ENCODE results near the gene AGPAT3.

Gene AGPAT3

DNA sequence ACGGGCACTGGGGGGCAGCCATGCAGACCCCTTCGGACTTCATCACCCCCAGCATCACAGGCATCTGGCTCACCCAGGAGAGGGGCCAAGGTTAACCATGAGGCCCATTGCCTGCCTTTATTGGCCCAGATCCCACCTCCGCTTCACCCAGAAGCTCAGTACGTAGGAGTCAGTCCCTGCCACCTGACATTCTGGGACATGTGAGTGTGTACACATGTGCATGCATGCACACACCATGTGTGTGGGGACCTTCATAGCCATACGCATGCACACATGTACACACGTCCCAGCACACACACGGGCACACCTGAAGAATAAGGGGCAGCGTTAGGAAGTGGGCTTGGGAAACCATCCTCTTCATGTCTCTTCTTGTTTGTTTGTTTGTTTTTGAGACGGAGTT is 123.0 kb downstream of the AGPAT3 start:
- in situ Hi-C loops (cut with MboI; ENCODE audit: low sequenced_read_pairs), result no loop called here

DNA sequence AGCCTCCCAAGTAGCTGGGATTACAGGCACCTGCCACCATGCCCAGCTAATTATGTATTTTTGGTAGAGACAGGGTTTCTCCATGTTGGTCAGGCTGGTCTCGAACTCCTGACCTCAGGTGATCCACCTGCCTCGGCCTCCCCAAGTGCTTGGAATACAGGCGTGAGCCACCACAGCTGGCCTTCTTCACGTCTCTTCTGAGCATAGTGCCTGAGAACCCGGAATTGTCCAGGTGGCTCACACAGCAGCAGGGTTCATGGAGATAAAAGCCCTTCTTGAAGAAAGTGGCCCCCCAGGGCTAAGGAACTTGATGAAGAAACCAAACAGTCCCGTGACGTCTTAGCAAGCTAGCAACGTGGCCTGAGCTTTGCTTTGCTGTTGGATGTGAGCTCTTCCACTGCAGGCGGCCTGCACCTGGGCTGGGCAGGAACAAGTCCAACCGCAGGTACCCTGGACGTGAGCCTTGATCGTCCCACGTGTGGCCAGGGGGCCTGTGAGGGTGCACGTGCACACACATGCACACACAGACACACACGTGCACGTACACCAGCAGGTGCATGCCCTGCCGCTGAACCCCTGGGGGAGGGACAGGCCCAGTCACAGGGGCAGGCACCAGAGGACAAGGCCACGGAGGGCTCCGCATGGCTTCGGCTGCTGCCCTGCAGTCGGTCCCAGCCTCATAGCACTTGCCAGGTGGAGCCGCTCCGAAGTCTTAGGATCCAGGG is 123.6 kb downstream of the AGPAT3 start:
- in situ Hi-C loops (cut with MboI; ENCODE audit: low sequenced_read_pairs), result no loop called here

DNA sequence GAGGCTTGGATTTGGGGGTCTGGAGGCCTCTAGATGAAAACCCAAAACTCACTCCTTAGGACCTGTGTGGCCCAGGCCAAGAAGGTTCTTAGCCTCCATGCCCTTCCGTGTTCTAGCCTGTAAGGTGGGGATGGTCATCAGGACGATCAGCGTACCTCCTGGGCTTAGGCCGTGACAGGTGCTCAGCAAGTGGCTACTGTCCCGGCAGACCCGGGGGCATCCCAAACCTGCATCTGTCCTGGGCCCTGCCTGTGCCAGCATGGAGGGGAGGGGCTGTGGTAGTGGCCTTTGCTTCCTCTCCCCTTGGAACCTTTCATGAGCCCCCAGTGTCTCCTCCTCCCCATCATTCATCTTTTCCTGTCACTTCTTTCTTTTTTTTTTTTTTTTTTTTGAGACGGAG is 124.4 kb downstream of the AGPAT3 start:
- in situ Hi-C loops (cut with MboI; ENCODE audit: low sequenced_read_pairs), result no loop called here

DNA sequence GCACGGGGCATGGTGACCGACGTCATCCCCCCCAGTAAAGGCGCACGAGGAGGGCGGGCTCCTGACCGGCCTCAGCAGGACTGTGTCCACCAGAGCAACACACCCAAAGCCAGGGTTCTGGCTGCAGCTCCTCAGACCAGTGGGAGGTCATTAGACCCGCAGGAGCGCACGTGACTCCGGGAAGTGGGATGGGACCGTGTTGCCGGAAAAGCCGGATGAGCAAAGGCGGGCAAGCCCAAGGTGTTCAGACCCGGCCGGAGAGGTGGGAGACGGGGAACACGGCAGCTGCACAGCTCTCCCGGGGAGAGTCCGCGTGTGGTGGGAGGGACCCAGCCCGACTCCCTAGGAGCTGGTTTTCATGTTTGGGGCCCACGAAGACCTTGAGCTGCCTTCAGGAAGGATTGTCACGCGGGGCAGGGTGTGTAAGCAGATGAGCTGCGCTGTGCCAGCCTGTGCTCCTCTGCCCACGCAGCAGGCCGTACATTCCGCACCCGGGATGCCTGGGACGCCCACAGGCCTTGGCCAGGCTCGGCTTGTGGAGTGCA is 126.5 kb downstream of the AGPAT3 start:
- in situ Hi-C loops (cut with MboI; ENCODE audit: low sequenced_read_pairs), result no loop called here

DNA sequence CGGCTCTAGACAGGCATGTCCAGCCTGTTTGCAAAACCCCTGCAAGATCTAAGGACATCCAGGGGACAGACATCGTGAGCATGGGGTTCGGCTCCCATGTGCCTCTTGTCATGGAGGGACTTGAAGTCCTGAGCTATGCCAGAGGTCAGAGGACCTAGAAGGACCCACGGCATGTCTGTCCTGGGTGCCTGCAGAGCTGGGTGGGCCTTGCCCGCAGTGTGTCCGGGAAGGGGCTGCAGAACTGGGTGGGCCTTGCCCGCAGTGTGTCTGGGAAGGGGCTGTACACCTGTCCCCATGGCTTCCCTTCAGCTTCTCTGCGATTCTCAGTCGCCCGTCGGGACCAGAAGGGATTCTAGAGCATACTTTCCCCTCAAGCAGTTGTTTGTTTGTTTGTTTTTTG is 127.1 kb downstream of the AGPAT3 start:
- in situ Hi-C loops (cut with MboI; ENCODE audit: low sequenced_read_pairs), result no loop called here

DNA sequence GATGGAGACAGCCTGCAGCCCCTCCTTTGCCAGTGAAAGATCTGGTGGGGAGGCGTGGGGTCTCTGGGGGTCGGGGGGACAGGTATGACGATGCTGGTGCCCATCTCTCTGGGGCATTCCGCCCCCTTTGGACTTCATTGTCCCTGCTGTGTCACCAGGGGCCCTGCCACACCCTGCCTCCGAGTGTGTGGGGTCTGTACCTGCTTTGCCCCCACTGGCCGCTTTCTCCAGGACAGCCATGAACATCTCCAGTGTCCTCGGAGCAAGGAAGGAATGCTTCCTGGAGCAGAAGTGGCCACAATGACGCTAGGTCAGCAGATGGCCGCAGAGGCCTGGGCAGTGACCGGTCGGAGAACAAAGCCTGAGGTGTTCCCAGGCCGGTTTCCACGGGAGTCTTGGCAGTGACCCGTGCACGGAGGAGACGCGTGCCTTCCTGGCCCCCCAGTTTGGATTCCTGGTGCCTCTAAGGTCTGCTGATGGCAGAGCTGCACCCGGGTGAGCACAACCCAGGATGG is 128.5 kb downstream of the AGPAT3 start:
- in situ Hi-C loops (cut with MboI; ENCODE audit: low sequenced_read_pairs), result no loop called here

DNA sequence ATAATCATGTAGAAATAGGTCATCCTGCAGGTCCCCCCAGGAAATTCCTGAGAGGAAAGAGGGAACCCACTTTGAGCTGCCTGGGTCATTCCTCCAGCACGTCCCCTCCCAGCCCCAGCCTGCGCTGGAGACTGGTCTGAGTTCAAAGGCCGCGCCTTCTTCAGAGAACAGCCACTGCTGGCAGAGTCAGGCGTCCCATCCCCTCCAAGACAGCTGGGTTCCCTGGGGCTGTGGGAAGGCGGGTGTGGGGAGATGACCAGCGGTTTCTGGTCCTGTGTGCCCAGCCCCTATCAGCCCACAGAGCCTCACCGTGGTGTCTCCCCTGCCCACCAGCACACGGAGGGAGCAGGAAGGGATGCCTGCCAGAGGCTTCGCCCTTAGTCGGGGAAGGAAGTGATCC is 129.1 kb downstream of the AGPAT3 start:
- in situ Hi-C loops (cut with MboI; ENCODE audit: low sequenced_read_pairs), result no loop called here

DNA sequence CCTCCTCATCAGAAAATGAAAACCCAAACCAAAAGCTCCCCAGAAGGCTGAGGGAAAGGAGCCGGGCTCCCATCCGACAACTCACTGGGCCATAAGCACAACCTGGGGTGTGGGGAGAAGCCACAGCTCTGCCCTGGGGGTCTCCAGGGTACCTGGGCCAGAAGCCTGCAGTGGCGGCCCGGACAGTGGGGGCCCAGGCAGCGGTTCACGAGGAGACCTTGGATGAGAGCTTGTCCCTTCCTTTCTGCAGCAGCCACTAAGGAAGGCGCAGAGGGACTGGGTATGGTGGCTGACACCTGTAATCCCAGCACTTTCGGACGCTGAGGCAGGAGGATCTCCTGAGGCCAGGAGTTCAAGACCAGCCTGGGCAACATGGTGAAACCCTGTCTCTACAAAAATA is 129.6 kb downstream of the AGPAT3 start:
- in situ Hi-C loops (cut with MboI; ENCODE audit: low sequenced_read_pairs), result no loop called here

DNA sequence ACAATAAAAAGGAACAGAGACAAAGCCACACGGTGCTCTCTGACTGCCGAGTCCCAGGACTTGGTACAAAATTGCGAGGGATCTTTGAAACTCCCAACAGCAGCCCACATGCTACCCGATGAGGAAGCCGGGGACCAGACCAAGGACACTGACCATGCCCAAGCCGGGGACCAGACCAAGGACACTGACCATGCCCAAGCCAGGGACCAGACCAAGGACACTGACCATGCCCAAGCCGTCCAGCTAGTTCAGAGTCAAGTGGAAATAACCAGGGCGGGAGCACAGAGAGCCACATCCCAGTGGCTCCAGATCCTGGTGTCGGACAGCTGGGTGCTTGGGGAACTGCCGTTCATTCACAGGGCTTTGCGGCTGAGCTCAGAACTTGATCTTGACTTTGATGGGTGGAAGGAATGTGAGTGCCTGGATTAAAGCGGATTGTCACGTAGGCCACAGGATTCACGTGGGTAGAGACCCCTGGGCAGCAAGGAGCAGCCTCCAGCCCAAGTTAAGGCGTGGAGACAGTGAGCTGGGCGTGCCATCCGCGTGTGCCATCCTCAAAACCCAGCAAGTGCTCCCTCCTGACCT is 130.6 kb downstream of the AGPAT3 start:
- in situ Hi-C loops (cut with MboI; ENCODE audit: low sequenced_read_pairs), result no loop called here

DNA sequence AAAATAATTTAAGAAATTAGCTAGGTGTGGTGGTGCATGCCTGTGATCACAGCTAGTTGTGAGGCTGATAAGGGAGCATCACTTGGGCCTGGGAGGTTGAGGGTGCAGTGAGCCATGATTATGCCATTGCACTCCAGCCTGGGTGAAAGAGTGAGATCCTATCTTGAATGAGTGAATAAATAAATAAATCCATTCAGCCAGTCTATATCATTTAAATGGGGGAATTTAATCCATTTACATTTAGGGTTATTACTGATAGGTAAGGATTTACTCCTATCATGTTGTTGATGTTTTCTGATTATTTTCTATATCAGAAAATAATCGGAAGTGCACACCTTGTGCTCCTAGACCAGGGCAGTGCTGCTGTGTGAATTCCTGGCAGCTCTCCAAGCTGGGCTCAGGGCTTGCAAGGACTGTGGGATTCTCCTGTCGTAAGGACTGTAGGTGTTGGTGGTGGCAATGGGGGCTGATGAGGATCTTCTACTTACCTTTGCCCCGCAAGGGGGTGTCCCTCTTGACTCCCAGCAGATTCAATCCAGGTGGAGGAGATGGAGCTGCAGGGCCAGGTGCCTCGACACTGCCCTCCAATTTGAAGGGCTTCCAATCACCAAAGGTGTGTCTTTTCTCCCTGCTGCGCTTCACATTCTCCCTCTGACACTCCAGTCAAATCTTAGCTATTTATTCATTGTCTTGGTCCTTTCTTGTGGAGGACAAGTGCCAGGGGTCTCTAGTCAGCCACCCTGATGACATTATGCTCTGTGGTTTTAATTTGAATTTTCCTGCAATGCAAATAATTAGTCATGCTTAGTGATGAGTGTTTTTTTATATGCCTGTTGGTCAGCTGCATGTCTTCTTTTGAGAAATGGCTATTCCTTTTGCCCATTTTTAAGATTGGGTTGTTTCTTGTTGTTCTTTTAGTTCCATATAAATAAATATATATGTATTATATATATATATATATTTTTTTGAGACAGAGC is 133.0 kb downstream of the AGPAT3 start:
- in situ Hi-C loops (cut with MboI; ENCODE audit: low sequenced_read_pairs), result no loop called here

DNA sequence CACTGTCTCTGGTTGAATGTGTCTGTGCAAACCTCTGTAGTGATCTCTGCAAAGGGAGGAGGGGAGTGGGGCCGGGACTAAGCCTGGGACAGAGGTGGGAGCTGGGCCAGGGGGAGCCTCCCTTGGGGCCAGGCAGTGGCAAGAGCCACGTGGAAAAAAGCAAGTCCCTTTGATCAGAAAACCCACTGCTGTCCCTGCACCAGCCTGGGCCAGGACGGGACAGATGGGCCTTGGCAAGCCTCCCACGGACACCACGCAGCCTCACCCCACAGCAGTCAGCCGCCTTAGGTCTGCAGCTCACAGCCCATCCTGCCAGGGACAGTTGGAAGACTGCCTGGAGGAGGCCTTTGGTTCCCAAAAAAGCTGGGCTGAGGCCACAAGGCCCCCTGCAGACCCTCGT is 135.3 kb downstream of the AGPAT3 start:
- in situ Hi-C loops (cut with MboI; ENCODE audit: low sequenced_read_pairs), result no loop called here

DNA sequence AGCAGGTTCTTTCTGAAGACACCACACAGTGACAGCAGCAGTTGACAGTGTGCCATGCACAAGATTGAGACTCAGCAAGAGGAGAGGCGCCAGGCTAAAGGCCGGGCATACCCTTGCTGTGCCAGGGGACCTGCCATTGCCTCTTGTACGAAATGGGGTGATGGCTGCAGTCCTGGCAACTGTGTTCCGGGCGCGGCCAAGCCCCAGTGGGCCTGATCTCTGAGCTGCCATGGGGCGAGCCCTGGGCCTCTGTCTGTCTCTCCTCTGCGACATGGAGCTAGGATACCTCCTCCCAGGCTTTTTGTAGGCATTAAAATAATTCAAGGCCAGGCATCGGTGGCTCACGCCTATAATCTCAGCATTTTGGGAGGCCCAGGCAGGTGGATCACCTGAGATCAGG is 137.5 kb downstream of the AGPAT3 start:
- in situ Hi-C loops (cut with MboI; ENCODE audit: low sequenced_read_pairs), result no loop called here

DNA sequence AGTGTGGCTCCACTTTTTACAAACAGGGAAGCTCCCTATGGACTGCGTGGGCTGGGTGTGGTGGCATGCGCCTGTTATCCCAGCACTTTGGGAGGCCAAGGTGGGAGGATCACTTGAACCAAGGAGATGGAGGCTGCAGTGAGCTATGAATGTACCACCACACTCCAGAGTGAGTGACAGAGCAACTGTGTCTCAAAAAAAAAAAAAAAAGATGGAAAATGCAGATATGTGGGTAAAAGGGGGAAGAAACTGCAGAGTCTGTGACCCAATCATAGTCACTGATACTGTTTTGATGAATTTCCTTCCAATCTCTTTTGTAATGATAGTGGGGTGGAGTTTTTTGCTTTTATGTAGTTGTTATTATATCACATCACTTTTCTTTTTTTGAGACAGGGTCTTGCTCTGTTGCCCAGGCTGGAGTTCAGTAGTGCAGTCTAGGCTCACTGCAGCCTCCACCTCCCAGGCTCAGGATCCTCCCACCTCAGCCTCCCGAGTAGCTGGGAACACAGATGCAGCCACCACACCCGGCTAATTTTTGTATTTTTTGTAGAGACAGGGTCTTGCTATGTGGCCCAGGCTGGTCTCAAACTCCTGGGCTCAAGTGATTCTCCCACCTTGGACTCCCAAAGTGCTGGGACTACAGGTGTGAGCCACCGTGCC is 138.4 kb downstream of the AGPAT3 start:
- in situ Hi-C loops (cut with MboI; ENCODE audit: low sequenced_read_pairs), result no loop called here

DNA sequence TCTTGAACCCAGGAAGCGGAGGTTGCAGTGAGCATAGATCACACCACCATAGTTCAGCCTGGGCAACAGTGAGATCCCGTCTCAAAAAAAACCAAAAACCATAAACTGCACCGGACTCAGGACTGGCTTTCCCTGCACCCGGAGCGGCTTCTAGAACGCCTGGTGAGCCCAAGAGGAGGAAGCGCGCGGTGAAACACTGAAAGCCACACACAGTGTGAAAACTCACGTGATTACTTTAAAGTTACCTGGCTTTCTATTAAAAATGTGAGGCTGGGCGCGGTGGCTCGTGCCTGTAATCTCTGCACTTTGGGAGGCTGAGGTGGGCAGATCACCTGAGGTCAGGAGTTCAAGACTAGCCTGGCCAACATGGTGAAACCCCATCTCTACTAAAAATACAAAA is 140.0 kb downstream of the AGPAT3 start:
- in situ Hi-C loops (cut with MboI; ENCODE audit: low sequenced_read_pairs), result no loop called here

DNA sequence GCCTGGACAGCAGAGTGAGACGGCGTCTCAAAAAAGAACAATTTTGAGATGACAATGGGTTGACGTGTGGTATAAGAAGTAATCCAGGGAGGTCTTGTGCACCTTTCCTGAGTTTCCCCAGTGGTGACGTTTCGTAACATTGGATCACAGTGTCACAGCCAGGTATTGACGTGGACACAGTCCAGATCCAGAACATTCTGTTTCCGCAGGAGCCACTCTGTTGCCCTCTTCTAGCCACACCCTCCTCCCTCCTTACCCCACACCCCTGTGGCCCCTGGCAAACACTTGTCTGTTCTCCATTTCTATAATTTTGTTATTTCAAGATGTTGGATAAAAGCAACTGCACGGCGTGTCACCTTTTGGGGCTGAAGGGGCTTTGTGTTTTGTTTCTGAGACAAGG is 140.6 kb downstream of the AGPAT3 start:
- in situ Hi-C loops (cut with MboI; ENCODE audit: low sequenced_read_pairs), result no loop called here

DNA sequence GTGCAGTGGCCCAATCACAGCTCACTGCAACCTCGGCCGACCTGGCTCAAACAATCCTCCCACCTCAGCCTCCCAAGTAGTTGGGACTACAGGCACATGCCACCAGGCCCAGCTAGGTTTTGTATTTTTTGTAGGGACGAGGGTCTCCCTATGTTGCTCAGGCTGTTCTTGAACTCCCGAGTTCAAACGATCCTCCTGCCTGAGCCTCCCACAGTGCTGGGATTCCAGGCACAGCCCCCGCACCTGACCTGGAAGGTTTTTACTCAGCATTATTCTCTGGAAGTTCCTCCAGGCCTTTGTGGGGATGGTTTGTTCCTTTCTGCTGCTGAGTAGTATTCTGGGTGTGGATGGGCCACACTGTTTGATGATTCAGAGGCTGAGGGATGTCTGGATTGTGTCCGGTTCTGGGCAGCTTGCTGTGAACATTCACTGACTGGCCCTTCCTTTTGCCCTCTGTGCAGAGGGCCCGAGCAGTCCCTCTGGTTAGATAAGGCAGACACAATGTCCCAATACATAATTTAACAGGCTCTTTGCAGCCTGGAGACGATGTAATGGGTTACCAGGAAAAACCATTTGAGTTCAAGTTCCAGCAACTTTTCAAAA is 141.1 kb downstream of the AGPAT3 start:
- in situ Hi-C loops (cut with MboI; ENCODE audit: low sequenced_read_pairs), result no loop called here

DNA sequence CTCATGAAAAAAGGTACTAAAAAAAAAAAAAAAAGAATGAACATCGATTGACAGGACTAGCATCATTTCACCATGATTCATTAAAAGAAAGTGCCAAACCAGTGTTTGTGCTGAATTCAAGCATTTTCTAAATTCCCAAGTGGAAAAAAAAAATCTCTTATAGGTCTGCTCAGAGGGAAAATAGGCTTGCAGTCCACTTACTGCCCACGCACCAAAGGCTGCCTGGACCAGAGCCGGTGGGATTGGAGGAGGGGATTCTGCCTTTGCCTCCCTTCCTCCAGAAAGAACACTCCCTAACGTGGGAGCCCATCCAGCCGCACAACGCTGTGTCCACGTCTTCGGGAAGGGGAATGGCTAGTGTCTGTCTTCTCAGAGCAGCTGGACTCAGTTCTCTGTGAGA is 141.6 kb downstream of the AGPAT3 start:
- in situ Hi-C loops (cut with MboI; ENCODE audit: low sequenced_read_pairs), result no loop called here

DNA sequence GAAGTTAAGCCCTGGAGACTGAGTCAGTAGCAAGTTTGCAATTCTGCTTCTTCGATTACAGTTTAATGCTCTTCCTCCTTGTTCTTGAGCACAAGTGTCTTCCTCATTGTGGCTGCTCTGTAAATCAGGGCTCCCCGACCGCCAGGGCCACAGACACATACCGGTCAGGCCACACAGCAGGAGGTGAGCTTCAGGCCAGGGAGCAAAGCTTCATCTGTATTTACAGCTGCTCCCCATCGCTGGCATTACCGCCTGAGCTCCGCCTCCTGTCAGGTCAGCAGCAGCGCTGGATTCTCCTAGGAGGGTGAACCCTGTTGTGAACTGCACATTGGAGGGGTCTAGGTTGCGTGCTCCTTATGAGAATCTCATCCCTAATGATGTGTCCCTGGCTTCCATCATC is 145.4 kb downstream of the AGPAT3 start:
- in situ Hi-C loops (cut with MboI; ENCODE audit: low sequenced_read_pairs), result no loop called here

DNA sequence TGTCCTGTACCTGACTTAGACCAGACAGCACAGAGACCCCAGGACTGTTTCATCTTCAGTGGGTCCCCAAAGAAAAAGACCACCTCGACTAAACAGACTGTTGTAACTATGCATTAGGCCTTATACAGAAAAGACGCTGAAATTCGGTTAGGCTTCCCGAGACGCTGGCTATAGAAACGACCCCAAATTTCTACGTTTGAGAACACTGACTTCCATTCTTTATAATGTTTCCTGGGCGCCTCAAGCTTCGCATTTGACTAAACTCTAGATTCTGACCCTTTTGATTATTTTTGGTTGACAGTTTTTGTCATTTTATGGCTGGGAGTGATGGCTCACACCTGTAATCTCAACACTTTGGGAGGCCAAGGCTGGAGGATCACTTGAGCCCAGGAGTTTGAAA is 146.1 kb downstream of the AGPAT3 start:
- in situ Hi-C loops (cut with MboI; ENCODE audit: low sequenced_read_pairs), result no loop called here

Data from hTERT RPE-1 (cell line).